Right lobe of liver (tissue), 6 donors: ENCODE measurements around the gene EXOC2. TPM values are rescaled to one million over a fixed set of nuclear protein-coding genes. Genes with fewer than 3 reads are reported as not detected.

Experiments used
- ATAC-seq, 4 donors: fragments of 200-7000 bp; cut with Tn5 transposase; one replicate each; pipeline ENCODE4 v1.9.1; 2020; ENCODE audit warnings: mild to moderate bottlenecking in 4 of 4, moderate library complexity in 4 of 4
- DNase-seq, 3 donors: peaks; one replicate each; pipeline ENCODE4 v3.0.0-alpha.2; 2020
- H3K27ac ChIP-seq, 3 donors: fragments of 200-600 bp; one replicate each; pipeline ENCODE4 v1.8.0; 2022
- H3K27me3 ChIP-seq, 2 donors: fragments of 200-600 bp; one replicate each; pipeline ENCODE4 v1.8.0; 2022
- H3K36me3 ChIP-seq, 4 donors: fragments of 200-600 bp; sonication (generic) in 1 of 4; one replicate each; pipeline versions ENCODE4 v1.5.1 to v1.8.0; 2017 to 2022; ENCODE audit warnings: control low read depth in 1 of 4
- H3K4me1 ChIP-seq, 4 donors: fragments of 200-600 bp; sonication (generic) in 1 of 4; one replicate each; pipeline versions ENCODE4 v1.5.1 to v1.8.0; 2017 to 2022; ENCODE audit warnings: control low read depth in 1 of 4
- H3K4me3 ChIP-seq, 3 donors: fragments of 200-600 bp; one replicate each; pipeline ENCODE4 v1.8.0; 2022
- H3K9me3 ChIP-seq, 4 donors: fragments of 200-600 bp; sonication (generic) in 1 of 4; one replicate each; pipeline versions ENCODE4 v1.5.1 to v1.8.0; 2017 to 2022; ENCODE audit warnings: control low read depth in 1 of 4
- CTCF ChIP-seq, 4 donors: fragments of 200-600 bp in 3 of 4; fragments of 450-650 bp in 1 of 4; IDR thresholded peaks; one replicate each; pipeline versions ENCODE4 v1.5.1 to v1.8.0; 2016 to 2022; ENCODE audit warnings: antibody characterized with exemption in 4 of 4, mild to moderate bottlenecking in 2 of 4
- POLR2A ChIP-seq: fragments of 450-650 bp; IDR thresholded peaks from one replicate; pipeline ENCODE4 v1.6.1; 2017; ENCODE audit warnings: antibody characterized with exemption, mild to moderate bottlenecking
- WGBS: methylation state at CpG from one replicate; pipeline ENCODE4 v1.1.6; 2018; ENCODE audit warnings: low coverage, low lambda C conversion rate; ENCODE audit not compliant: insufficient coverage; ENCODE audit errors: missing lambda C conversion rate; 5-methylcytosine and 5-hydroxymethylcytosine counted together
- intact Hi-C, 2 donors: fragments of 100-400 bp; cut with DNase I; formaldehyde crosslinking; loops; one replicate each; pipeline versions ENCODE4 v1.11.2 to v1.14.1; 2022
- total RNA-seq, 6 experiments: library from RNA; depleted of rRNA in 2 of 6; stranded (reverse); fragments of >200 nt in 2 of 6; fragmentation: NEBNext Ultra II Directional in 3 of 6; extraction: Animal tissue kit (Norgen Biotek cat#: 25700) in 3 of 6; gene quantifications; one replicate each; pipeline versions ENCODE4 v1.1.0 to v1.2.4, GENCODE V29; 2016 to 2023
- donor health status: DM: no; HTN: yes; CAD: no.
- donor health status: DM: no; HTN: no; CAD: no.
- donor health status: DM: no; HTN: no; CAD: no.
- donor health status: DM: no; HTN: yes; CAD: no.
- donor health status: DM: no; HTN: yes; CAD: no.

The EXOC2 gene
- total RNA-seq, 6 experiments from 2014 or later = 7.1 to 12.8 (median 10.5) TPM

- no peak overlapping the region for H3K27ac ChIP-seq
- intact Hi-C loops = no loop called here
- H3K4me3 ChIP-seq = no peak overlapping the region
- ATAC-seq = no peak
- H3K27me3 ChIP-seq = no peaks in the 10 kb centered on the region
- 88% methylated on average over 5 of the region's 5 CpGs for WGBS
- no peak for DNase-seq
- H3K4me1 ChIP-seq = no peaks in the 10 kb centered on the region
- TF ChIP-seq POLR2A (no peak), CTCF (IDR thresholded peaks at IDR 0.05) (no peak)
- no peaks in the 10 kb centered on the region for H3K9me3 ChIP-seq
- no peaks in the 10 kb centered on the region for H3K36me3 ChIP-seq
Measured at GRCh38 chr6:635233-635632, 57.7 kb downstream of the EXOC2 start.

DNA sequence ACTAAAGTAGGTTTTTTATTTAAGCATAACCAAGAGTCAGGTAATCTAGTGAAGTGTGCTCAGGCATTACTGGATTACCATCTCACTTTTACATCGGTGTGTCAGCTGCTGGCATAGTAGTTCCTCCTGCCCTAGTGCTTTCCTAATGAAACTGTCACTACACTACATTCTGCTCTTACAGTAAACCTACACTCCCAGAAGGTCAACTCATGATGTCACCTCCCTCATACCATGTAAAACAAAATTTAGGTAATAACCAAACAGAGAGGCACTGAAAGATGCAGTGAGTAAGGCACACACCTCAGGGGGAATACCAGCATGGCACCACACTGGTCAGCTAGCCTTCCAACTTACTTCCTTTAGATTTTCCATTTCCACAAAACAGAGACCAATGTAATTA, 59.3 kb downstream of the EXOC2 start:
- Histone ChIP-seq H3K4me1 (no peaks in the 10 kb centered on the region), H3K36me3 (no peaks in the 10 kb centered on the region), H3K9me3 (no peaks in the 10 kb centered on the region), H3K27me3 (no peaks in the 10 kb centered on the region), H3K27ac (no peak overlapping the region), H3K4me3 (no peak overlapping the region)
- 78% methylated on average over 1 of the region's 1 CpG for WGBS
- ATAC-seq (no peak), DNase-seq (no peak)
- TF ChIP-seq POLR2A (no peak), CTCF (IDR thresholded peaks at IDR 0.05) (no peak)
- intact Hi-C loops = no loop called here

- WGBS = 68% methylated on average over 3 of the region's 3 CpGs
- ATAC-seq = no peak
- Histone ChIP-seq H3K27me3 (no peaks in the 10 kb centered on the region), H3K27ac (no peak overlapping the region), H3K4me3 (no peak overlapping the region), H3K36me3 (no peaks in the 10 kb centered on the region), H3K9me3 (no peaks in the 10 kb centered on the region), H3K4me1 (no peaks in the 10 kb centered on the region)
- no peak for DNase-seq
- intact Hi-C loops = no loop called here
- TF ChIP-seq POLR2A (no peak), CTCF (IDR thresholded peaks at IDR 0.05) (no peak)
Measured at GRCh38 chr6:628766-629165, 64.2 kb downstream of the EXOC2 start.

DNA sequence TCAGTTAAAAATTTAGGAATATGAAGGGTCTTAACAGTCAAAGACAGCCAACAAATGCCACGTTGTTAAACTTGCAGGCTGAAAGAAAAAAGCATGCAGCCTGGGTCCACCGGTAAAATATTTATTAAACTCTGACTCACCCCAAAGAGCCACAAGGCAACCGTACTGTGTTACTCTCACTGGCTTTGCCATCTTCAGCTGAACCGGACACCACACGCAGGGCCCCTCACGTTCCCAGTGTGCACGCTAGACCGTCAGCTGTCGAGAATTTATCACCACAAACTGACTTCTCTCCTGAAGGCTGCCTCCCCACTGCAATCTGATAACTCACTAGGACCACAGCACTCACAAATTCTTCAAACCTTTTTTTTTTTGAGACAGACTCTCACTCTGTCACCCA, 66.7 kb downstream of the EXOC2 start:
- TF ChIP-seq POLR2A = no peak
- TF ChIP-seq CTCF (IDR thresholded peaks at IDR 0.05) = no peak
- Histone ChIP-seq H3K27me3 (no peaks in the 10 kb centered on the region), H3K36me3 (peaks cover 0 to 4% (median 0%) of the 10 kb centered on the region in 4 donors), H3K9me3 (no peaks in the 10 kb centered on the region), H3K27ac (no peak overlapping the region), H3K4me1 (no peaks in the 10 kb centered on the region), H3K4me3 (no peak overlapping the region)
- DNase-seq (no peak), ATAC-seq (no peak)
- intact Hi-C loops = no loop called here
- WGBS = 72% methylated on average over 3 of the region's 9 CpGs

DNA sequence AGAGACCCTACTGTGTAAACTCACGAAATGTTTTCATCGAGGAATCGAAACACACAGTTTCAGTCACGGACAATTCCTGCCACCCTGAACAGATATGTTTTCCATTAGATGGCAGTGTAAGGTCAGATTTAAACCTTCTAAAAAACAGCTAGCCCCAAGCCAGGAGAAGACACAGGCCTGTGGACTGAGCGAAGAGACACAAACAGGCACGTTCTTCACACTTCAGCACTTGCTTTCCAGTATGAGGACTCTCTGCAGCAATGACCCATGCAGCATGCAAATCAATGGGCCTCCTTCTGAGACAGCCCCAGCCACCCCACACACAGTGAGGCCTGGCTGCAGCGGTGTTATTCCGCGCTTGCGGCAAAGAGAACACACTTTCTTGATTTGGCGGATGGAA, 68.0 kb downstream of the EXOC2 start:
- H3K27me3 ChIP-seq = no peaks in the 10 kb centered on the region
- H3K27ac ChIP-seq = no peak overlapping the region
- WGBS = 91% methylated on average over 10 of the region's 11 CpGs
- no peak for ATAC-seq
- intact Hi-C loops = no loop called here
- H3K36me3 ChIP-seq = peaks cover 0 to 4% (median 0%) of the 10 kb centered on the region in 4 donors
- H3K4me3 ChIP-seq = no peak overlapping the region
- H3K4me1 ChIP-seq = no peaks in the 10 kb centered on the region
- no peaks in the 10 kb centered on the region for H3K9me3 ChIP-seq
- TF ChIP-seq POLR2A = no peak
- no peak for TF ChIP-seq CTCF (IDR thresholded peaks at IDR 0.05)
- no peak for DNase-seq
